Measurements from ENCODE around the gene GOLGA6L10.
"Not testable (repeated sequence)": the region's sequence is repeated elsewhere in the genome, so short reads cannot be mapped to it uniquely, and the experiment has no call there.

Gene GOLGA6L10

DNA sequence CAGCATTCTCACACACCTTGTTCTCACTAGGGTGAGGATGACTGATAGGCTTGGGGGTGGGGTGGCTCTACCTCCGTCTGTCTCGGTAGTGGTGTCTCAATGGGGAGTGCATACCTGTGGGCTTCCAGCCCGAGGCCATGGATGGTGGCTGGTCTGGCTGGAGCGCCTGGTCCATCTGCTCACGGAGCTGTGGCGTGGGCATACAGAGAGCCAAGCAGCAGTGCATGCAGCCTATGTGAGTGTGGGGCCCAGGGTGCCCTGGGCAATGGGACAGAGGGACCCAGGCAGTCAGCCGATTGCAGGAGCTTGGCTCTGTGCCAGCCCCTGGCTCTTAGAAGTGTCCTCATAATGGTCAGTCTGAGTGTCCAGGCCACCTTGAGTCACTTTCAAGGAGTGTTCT, 31.8 kb downstream of the GOLGA6L10 start:
- DNase-seq (ENCODE audit: low spot score), result not testable (repeated sequence)

DNA sequence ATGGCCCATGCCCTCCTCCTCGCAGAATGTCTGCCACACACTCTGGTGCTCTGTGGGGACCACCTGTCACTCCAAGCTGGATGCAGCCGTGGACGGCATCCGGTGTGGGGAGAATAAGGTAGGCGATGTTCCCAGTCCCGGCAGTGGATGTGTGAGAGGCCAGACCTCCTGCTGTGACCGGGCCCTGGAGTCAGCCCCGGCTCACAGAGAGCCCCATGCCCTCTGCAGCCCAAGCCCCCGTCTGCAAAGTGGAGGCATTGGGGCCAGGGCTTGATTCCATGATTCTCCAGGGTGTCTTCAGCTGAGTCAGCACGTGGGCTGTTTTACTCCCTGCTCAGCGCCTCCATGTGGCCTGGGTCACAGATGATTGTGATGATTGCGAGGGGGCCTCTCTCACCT, 32.2 kb downstream of the GOLGA6L10 start:
- DNase-seq (ENCODE audit: low spot score), result no peak

DNA sequence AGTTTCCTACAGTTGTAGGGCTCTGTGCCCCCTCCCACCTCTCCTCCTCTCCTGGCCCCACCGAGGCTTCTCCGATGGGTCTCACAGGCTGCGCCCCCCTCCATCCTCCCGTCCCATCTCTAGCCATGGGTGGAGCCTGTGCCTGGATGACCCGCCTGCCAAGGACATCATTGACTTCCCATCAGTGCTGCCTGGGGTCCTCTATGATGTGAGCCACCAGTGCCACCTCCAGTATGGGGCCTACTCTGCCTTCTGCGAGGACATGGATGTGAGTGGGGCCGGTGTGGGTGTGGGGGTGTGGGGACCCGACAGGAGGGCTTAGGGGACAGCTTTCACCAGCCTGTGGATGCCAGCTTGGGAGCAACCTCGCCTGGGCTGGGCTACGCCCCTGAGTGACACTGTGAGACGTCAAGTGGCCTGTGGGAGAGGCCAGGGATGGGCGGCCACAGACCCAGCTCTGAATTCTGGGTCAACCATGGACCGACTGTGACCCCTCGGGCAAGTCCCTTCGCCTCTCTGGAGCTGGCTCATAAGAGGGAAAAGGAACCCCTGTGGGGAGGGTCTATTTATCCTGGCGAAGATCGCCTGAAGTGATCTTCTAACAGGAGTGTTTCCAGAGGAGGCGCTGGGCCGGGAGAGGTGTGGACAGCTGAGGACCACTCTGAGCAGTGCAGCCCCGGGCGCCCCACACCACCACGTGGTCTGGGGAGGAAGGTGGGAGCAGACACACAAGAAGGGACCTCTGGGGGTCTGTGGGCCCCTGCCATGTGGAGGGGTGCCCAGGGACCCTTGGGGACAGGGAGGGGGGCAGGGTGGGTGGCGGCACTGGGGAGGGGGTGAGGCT, 32.8 kb downstream of the GOLGA6L10 start:
- not testable (repeated sequence) for DNase-seq (ENCODE audit: low spot score)

DNA sequence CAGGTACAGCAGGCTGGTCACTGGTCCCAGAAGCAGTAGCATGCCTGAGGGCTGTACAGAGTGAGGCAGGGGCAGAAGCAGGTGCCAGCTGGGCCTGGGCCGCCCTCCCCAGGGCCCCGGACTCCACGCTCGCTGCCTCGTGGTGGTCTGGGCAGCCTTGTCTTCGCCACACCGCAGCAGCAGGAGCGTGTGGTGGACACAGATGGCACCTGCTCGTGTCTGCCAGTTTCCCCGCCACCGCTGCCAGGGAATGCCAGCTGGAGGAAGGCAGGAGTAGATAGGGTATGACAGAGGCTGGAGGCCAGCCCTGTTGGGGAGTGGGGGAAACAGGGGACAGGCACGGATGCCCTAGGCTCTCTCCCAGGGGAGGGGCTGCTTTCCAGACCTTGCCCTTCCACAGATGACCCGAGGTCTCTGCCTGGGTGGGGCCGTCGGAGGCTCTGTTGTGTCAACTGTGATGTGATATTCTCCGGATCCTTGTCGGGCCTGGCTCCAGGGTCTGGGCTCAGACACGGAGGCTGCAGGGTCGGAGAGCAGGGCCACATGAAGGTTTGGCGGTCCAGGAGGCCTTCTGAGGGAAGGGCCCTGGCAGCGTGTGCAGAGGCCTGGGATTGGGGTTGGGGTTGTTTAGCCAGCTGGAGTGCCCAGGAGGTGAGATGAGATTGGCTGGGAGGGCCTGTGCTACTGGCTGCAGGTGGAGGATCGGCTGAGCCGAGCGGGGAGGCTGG, 33.6 kb downstream of the GOLGA6L10 start:
- no peak for DNase-seq (ENCODE audit: low spot score)

DNA sequence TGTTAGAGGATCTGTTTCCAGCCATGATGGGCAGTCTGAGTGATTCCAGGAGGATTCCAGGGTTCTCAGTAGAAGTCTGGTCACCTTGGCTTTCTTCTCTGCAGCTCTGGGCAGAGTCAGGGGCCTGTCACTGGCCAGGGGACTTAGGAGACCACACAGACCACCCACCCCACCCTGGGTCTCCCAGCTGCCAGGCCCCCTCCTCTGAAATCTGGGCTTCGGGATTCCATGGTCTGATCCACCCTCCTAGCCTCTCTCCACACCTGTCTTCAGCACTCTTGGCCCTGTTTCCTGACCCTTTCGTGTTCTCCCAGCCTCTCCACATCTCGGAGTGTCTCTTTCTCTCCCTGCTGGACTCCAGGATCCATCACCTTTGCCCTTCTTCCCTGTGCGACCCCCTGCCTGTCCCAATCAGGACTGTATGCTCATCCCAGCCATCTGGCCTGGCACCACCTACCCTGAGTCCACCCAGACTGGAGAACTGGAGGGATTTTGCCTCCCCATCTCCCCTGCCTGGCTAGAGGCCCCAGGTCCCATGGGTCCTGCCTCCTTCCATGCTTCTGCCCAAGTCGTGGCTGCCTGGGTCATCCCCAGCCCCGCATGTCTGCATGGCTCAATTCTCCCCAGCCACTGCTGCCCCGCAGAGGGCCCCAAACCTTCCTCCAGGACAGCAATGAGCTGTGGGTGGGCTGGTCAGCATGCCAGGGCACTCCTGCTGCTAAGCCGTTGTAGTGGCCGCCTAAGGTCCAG, 34.3 kb downstream of the GOLGA6L10 start:
- DNase-seq (ENCODE audit: low spot score), result no peak

DNA sequence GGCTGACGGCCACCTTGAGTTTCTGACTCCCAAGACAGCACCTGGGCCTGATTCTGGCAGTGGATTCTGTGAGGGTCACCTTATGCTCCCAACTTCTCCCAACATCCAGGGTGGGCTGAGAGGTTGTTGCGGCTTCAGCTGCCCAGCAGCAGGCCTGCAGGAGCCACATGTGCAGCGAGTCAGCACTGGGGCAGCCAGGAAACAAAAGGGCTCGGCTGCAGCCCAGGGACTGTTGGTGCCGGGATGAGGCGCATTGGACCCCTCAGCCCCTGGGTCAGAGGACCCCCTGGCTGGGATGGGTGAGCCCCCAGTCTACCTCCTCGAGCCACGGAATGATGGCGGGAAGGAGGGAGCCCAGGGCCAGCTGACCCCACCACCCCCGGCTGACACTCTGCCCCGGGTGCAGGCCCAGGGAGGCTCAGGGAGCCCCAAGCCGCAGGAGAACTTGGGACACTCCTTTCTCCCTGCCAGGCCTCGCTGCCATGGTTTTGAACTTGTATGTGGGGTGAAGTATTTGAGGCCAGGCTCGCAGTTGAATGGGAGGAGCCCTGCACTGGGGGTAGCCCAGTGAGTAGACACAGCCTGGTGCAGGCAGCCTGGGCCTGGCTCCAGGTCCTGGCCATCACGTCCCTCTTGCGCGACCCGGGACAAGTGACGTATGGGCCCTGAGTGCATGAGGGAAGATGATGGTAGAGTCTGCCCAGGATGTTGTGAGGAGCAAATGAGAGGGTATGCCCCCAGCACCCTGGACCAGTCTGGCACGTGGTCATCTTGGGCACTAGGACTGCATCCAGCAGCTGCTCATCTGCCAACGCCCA, 35.1 kb downstream of the GOLGA6L10 start:
- not testable (repeated sequence) for DNase-seq (ENCODE audit: low spot score)

DNA sequence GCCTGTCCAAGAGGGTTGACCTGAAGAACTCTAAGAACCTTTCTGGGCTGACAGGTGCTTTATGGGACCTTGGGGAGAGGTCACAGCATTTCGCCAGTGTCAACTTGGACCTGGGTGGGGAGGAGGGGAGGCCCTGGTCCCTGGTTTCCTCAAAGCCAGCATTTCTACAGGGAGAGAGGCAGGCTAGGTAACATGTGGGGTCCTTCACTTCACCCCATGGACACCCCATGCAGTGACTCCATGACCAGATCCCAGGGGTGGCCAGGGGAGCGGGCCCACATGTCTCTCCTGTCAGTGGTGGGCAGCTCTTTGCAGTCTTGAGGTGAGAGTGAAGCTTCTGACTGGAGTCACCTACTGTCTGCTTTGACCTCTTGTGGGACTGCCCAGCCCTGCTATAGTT, 35.8 kb downstream of the GOLGA6L10 start:
- DNase-seq (ENCODE audit: low spot score), result no peak

DNA sequence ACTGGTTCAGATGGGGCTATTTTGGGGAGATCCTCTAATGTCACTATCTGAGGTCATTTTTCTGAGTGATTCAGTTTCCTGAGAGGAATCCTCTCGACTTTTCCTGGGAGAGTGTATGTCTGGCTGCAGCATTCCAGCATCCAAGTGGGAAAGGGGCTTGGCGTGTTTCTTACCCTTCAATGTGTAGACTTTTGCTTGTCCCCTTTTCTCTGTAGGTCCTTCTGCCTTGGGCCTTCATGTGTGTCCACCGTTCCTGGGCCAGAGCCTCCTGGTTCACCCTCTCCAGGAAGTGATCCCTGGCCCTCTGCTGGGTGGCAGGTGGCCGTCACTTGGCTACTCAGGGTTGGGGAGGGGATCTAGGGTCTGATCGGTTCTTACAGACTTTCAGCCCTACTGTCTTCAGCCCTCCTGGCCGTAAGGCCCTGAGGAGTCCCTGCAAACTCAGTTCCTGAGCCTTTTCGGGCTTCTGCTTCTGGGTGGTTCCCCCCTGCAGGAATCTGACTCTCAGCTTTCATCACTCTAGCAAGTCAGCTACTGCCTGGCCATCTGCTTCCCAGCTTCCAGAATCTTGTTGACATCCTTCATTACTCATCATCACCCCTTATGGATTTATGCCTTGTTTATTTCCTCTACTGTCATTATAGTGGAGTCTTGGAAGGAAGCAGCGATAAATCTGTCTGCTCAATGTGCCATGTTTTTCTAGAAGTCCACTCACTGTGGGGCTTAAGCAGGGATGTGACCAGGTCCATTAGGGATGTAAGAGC, 36.5 kb downstream of the GOLGA6L10 start:
- DNase-seq (ENCODE audit: low spot score), result peak; percentile 5

DNA sequence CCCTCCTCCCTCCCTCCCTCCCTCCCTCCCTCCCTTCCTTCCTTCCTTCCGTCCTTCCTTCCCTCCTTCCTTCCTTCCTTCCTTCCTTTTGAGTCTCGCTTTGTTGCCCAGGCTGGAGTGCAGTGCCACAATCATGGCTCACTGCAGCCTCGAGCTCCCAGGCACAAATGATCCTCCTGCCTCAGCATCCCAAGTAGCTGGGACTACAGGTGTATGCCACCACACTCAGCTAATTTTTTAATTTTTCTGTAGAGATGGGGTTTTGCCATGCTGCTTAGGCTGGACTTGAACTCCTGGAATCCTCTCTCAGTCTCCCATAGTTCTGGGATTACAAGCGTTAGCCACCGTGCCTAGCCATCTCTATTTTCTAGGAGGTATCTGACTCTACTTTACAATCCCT, 38.0 kb downstream of the GOLGA6L10 start:
- DNase-seq (ENCODE audit: low spot score), result not testable (repeated sequence)

DNA sequence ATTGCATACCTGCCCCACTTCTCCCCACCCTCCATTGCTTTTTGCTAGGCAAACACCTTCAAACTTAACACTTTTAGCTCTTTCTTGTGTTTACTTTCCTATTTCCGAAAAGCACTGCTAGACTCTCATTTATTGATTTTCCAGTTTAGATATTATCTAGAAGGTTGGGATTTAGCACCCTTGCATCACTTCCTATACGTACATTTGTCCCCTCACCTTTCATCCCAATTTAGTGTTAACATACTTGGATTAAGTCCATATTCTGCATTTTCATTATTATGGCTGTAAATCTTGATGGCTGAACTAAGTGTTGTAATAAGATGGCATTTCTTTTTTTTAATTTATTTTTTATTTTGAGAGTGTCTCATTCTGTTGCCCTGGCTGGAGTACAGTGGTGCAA, 39.5 kb downstream of the GOLGA6L10 start:
- DNase-seq (ENCODE audit: low spot score), result no peak

DNA sequence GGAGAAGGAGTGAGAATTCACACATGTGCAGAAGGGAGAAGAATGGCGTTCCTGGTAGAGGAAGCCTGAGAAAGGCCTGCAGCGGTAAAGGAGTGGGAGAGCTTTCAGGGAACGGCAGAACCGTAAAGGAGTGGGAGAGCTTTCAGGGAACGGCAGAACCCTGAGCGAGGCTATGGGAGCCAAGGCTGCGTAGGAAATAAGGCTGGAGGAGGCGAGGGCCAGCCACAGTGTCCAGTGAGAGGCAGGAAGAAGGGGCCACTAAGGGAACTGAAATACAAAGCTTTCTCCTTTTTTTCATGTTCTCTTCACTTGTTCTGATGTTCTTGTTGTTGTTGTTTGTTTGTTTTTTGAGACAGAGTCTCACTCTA, 41.6 kb downstream of the GOLGA6L10 start:
- no peak for DNase-seq (ENCODE audit: low spot score)

DNA sequence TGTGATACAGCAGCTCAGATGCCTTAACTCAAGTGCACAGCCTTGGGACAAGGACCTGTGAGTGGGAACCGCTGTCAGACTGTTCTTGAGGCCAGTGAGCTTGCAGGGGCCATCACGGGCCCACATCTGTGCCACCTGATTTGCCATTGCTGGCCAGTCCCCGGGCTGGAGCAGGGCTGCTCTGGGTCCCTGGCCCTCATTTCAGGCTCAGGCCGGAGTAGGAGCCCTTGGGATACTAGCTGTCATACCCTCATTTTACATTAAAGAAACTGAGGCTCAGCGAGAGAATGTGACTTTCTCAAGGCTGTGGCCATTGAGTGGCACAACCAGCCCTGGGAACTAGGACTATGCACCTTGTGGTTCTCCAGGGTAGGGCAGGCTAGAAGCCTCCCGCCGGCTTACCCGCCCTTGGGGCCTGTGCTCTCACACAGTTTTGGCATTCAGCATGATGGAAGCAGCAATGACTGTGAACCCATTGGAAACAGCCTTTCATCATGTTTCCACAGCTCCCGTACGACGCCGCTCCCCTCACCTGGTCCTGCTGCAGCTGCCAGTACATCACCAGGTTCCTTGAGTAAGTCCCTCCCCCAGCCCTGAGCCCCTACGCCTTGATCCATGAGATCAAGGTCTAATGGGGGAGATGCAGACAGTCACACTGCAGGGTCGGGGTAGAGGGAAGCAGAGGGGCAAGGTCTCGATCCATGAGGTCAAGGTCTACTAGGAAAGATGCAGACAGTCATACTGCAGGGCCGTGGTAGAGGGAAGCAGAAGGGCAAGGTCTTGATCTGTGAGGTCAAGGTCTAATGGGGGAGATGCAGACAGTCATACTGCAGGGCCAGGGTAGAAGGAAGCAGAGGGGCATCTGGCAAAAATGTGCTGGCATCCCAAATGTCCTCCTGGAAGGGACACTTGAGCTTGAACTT, 42.2 kb downstream of the GOLGA6L10 start:
- DNase-seq (ENCODE audit: low spot score), result no peak

DNA sequence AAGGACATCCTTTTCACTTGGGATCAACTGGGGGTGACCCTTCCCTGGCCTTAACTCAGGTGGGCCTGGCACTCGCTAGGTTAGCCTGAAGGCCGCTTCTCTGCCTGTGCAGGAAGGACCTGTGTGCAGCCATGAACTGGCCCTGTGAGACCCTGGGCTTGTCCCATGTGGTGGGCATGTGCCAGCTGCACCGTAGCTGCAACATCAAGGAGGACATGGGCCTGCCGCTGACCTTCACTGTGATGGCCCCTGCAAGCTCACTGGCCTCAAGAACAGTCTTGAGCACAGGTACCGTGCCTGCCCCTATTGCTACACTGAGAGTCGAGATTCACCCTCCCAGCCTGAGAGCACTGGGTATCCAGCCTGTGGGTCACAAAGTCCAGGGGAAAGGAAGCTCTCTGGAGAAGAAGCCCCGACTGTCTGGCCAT, 43.6 kb downstream of the GOLGA6L10 start:
- no peak for DNase-seq (ENCODE audit: low spot score)

DNA sequence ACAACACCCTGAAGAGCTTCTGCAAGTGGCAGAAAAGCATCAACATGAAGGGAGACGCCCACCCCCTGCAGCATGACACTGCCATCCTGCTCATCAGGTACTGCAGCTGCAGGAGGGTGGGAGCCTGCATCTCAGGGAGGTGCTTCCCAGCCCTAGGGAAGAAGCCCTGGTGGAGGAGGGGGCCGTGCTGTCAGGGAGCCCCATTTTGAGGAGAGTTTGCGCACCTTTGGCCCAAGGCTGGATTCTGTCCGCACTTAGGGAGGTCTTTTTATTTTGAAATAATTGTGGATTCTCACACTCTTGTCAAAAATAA, 44.5 kb downstream of the GOLGA6L10 start:
- no peak for DNase-seq (ENCODE audit: low spot score)

DNA sequence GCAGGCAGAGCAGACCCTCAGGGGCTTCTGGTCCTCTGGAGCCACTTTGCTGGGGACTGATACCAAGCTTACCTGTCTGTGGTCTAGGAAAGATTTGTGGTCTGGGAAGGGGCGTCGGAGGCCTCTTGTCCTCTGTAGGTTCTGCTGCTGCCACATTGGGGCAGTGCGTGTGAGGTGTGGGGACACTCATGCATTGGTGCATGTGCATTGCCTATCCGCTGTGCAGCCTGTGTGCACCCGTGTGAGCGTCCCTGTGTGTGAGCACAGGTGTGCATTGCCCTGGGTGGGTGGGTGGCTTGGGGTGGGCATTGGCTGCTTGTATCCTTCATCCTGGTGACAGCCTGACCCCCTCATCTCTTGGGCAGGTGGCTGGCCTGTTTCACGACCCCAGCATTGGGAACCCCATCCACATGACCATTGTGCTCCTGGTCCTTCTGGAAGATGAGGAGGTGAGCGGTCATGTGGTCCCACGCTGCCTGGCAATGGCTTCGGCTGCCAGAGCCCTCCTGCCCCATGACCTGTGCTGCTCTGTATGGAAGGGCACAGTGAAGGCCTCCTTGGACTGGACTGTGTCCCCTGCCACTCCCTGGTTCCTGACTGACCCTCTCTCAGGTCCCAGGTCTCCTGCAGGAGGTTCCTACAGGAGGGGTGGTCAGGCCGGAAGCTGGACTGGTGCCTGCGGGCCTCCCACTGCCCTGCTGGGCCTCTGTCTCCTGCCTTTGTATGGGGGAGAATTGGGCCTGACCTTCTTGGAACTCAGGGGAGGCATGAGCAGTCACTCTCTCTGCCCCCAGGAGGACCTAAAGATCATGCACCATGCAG, 45.1 kb downstream of the GOLGA6L10 start:
- DNase-seq (ENCODE audit: low spot score), result no peak

DNA sequence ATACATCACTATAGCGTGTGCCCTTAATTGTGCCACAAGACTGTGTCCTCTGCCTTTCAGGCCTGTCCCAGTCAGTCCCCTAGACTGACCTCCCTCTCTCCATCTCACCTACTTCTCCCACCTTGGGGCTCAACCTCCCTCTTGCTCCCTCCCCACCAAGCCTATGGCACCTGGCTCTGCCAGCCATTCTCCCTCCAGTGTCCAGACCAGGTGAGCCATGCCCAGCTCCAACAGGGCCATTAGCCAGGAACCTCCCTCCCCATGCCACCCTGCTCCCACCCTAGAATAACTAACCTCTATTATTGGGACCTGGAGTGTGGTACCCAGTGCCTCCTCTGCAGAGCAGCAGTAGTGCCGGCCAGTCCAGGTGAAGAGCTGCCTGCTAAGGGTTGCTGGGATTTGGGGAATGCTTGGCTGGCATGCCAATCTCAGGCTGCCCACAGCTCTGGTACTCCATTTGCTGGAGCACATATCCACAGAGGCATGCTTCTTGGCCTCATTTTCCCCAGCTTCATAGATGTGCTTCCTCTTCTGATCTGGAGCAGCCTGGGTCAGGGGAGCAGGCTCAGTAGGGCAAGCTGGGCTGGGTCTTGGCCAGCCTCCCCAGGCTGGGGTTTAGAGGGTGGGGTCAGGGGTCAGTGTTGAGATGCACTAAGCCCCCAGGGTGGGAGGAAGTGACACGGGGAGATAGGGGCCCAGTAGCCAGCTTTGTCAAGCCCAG, 47.8 kb downstream of the GOLGA6L10 start:
- no peak for DNase-seq (ENCODE audit: low spot score)

DNA sequence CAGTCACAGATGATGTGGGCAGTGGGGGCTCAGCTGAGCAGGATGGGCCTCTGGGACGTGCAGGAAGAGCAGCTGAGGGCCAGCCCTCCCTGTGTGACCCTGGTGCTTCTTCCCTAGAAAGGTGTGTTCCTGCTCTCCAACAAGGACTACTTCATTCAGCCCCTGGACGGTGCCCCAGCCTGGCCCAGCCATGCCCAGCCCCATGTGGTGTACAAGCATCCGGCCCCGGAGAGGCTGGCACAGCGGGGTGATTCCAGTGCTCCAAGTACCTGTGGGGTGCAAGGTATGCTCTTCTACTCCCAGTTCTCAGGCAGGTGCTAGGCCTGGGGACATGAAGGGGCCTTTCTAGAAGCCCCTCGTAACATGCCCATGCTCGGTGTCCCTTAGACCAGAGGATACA, 48.4 kb downstream of the GOLGA6L10 start:
- DNase-seq (ENCODE audit: low spot score), result no peak

DNA sequence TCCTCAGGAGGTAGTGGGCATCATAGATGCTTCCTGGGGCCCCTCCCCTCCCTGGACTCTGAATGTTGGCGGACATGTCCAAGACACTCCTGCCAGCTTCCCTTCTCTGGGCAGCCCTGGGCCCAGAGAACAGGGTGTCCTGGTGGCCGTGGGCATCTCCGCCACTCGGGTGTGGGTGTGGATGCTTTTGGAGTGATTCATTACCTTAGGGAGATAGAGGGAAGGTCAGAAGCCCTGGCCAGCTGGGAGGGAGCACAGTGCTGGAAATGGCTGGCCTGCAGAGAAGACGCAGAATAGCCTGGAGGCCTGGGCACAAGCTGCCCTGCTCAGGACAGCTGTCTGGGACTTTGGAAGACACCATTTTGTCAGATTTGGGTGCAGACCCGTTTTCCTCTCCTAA, 48.9 kb downstream of the GOLGA6L10 start:
- DNase-seq (ENCODE audit: low spot score), result not testable (repeated sequence)

DNA sequence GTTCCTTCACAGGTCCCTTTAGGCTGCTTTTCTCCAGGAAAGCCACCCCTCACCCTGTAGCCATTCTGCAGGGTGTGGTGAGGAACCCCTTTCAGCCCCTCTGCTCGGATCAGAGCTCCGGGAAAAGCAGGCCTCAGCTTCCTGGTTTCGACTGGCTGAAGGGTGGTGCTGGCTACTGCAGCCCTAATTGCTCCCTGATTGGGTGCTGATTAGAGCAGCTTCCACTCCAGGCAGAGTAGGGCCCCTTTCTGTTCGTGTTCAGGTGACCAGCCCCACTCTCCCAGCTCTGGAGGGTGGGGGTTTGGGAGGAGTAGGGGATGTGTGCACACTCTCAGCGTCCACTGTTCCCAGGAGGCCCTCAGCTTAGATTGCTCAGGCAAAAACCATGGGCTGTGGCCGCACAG, 49.8 kb downstream of the GOLGA6L10 start:
- not testable (repeated sequence) for DNase-seq (ENCODE audit: low spot score)

Data from pons (tissue), 1 donor.